Adipose tissue (tissue), 3 donors: ENCODE results near the gene AKR7A3. TPM values are rescaled to one million over a fixed set of nuclear protein-coding genes. Genes with fewer than 3 reads are reported as not detected.
"Not testable (repeated sequence)": the region's sequence is repeated elsewhere in the genome, so short reads cannot be mapped to it uniquely, and the experiment has no call there.

Experiments
- H3K27ac ChIP-seq: one replicate; pipeline ENCODE4 v1.5.1; 2013; ENCODE audit warnings: low read depth, low read length
- WGBS, 3 donors: extraction: QIAGEN DNeasy Blood & Tissue Kit; methylation state at CpG; one replicate each; pipeline ENCODE4 v1.1.7; 2013; 5-methylcytosine and 5-hydroxymethylcytosine counted together
- polyA plus RNA-seq, 3 donors: library from polyadenylated mRNA; stranded (reverse); fragments of 200-250 nt; gene quantifications; one replicate each; pipeline ENCODE4 v1.2.3, GENCODE V29; 2013
- donor health status: healthy with polysubstance abuse.
- donor health status: Bipolar disorder and iron deficiency.
- donor health status: healthy.

AKR7A3 gene
- polyA plus RNA-seq, 3 donors, result 1.0 to 296 (median 29.6) TPM

DNA sequence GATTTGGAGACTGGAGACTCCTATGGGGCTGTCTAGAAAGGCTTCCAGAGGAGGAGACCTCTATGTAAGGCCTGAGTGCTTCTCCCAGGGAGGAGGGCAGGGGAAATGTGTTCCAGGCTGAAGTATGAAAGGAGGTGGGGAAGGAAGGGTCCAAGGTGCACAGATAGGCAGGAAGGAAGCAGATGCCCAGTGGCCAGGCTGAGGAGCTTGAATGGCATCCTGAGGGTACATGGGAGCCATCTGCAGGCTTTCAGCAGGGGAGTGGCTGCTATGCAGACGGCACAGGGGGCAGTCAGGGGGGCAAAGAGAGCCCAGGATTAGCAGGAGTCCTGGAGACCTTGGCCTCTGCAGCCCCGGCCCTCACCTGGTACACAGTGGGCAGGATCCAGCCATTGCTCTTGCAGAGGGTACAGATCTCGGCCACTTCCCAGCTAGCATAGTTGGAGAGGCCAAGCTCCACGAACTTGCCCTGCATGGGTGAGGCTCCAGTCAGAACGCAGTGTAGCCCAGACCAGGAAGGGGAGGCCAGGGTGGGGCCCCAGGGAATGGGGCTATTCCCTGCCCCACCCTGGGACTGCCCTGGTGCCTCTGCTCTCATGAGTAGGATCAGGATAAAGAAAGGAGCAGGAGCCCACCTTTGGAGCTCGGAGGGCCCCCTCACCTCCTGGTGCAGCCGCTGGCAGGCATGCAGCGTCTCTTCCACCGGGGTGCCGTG lies 19.4 kb upstream of the AKR7A3 start:
- WGBS, 3 donors, result 87 to 94% (median 91%) methylated on average over 10 of the region's 10 CpGs
- H3K27ac ChIP-seq, result no peak overlapping the region

DNA sequence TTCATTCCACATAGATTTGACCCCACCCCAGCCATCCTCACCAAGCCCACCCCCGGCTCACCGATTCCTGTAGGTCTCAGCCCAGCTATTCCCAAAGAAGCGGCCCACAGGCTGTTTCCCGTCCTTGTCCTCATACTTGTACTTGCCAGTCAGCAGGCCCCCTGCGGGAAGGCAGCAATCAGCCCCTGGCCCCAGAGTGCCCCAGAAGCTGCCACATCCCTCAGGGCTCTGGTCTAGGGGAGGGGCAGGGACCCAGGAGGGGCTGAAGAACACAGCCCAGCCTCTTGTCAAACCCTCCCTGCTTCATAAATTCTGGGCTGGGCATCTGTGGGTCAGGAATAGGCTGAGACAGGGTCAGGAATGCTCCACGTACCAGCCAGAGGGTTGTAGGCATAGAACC lies 18.4 kb upstream of the AKR7A3 start:
- no peak overlapping the region for H3K27ac ChIP-seq
- 89 to 97% (median 96%) methylated on average over 6 of the region's 6 CpGs for WGBS, 3 donors

DNA sequence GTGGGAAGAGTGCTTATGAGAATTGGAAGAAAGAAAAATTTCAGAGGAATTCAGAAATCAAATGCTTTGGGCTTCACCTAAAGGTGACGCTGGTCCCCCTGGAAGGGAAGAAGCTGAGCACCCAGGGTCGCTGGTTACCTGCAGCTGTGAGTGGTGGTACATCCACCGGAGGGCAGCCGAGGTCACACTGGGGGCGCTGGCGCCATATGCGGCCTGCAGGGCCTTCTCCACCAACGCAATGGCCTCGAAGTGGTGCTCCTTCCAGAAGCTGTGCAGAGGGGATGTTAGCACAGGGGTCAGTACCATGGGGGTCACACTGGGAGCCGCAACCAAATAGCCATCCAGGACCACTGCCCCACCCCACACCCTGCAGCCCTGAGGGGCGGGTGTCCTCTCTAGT lies 17.3 kb upstream of the AKR7A3 start:
- H3K27ac ChIP-seq, result no peak overlapping the region
- WGBS, 3 donors, result 88 to 95% (median 93%) methylated on average over 11 of the region's 11 CpGs

DNA sequence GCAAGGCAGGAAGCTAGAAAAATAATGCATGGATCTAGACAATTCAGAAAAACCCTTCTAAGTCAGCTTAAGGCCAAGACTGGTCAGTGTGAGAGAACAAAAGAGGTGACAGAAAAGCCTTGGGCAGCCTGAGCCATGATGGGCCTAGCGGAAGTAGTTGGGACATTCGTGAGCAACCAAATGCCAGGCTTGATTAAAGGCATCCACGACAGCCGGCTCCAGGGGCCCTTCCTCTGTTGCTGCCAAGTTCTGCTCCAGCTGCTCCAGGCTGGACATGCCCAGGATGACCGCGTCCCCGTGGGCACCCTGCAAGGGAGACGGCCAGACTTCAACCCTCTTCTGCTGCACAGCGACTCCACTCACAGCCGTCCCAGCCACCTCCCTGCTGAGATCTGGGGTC lies 15.5 kb upstream of the AKR7A3 start:
- WGBS, 3 donors, result 92 to 98% (median 94%) methylated on average over 6 to 10 of the region's 10 CpGs
- H3K27ac ChIP-seq, result not testable (repeated sequence)

DNA sequence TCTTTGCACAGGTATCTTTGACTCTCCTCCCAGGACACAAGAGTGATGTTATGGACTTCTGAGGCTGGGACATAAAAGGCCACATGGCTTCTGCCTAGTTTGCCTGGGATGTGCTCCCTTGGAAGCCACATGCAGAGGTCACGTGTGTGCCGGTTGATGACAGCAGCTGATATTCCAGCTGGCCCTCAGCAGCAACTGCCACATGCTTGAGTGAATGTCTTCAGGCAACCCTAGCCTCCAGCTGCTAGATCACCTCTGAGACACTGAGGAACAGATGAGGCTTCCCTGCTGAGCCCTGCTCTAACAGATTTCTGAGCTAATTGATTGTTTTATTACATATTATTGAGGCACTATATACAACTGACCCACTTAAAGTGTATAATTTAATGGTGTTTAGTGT lies 11.6 kb upstream of the AKR7A3 start:
- H3K27ac ChIP-seq, result no peak overlapping the region
- WGBS, 3 donors, result 95 to 100% (median 96%) methylated on average over 2 of the region's 2 CpGs

DNA sequence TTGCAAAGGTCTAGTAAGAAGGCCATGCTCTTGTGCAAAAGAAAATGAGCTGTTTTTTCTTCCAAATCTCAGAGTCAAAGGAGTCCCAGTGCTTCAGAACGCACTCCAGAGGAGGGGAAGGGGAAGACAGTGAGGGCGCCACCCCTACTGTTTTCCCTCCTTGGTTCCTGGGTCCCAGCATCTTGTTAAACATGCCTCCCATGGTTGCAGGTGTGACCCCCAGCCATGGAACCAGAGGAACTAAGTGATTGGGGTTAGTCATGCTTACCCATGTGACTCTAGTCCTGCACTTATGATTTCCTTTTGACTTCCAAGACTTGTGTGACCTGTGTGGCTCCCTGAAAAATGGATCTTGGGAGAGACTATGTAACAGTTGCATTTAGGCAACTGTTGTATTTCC lies 6.1 kb upstream of the AKR7A3 start:
- no peak overlapping the region for H3K27ac ChIP-seq
- 79 to 96% (median 93%) methylated on average over 2 of the region's 2 CpGs for WGBS, 3 donors

DNA sequence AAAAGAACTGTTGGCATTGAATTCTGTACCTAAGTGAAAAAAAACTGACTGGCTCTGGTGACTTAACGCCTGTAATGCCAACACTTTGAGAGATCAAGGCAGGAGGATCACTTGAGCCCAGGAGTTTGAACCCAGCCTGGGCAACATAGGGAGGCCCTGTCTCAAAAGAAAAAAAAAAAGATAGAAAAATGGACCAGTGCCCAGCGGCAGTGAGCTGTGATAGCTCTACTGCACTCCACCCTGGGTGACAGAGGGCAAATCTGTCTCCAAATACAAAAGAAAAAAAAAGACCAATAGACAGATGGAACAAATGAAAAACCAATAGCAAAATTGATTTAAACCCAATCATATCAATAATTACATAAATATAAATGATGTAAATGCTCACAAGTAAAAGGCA lies 674 bp upstream of the AKR7A3 start:
- H3K27ac ChIP-seq, result no peak overlapping the region
- WGBS, 3 donors, result 22 to 55% (median 45%) methylated on average over 2 of the region's 2 CpGs

DNA sequence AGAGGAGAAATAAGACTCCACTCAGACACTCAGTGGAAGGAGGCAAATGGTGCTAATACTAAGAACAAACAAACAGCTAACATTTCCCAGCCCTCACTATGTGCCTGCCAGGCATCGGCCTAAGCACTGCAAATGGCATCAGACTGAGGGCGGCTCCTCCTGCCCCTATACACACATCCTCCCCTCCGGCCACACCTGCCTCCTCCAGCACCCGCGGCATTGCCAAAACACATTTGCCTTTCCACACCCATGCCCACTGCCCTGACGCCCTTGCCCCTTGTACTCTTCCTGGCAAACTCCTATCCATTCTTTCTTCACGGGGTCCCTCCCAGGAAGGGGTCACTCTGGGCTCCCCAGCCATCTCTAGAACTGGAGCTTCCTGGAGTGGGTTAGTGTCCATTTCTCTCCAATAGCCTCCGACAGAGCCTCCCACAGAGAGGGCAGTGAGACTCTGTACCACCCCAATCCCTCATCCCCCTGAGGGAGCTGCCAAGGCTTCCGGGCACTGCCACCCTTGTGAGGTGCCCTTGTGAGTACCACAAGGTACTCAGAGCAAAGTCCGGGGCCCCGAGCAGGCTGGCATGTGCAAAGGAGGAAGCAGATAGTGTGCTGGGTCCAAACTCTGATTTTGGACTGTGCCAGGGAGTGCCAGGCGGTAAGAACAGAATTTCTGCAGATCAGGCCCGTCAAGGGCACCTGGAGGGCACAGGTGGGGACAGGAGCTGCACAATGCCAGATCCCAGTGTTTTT lies 959 bp downstream of the AKR7A3 start:
- WGBS, 3 donors, result 54 to 96% (median 88%) methylated on average over 13 of the region's 13 CpGs
- H3K27ac ChIP-seq, result no peak overlapping the region

DNA sequence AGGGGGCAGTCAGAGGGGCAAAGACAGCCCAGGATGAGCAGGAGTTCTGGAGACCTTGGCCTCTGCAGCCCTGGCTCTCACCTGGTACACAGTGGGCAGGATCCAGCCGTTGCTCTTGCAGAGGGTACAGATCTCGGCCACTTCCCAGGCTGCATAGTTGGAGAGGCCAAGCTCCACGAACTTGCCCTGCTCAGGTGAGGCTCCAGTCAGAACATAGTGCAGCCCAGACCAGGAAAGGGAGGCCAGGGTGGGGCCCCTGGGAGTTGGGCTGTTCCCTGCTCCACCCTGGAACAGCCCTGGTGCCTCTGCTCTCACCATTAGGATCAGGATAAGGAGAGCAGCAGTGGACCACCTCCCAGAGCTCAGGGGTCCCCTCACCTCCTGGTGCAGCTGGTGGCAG lies 2.8 kb downstream of the AKR7A3 start:
- H3K27ac ChIP-seq, result not testable (repeated sequence)

DNA sequence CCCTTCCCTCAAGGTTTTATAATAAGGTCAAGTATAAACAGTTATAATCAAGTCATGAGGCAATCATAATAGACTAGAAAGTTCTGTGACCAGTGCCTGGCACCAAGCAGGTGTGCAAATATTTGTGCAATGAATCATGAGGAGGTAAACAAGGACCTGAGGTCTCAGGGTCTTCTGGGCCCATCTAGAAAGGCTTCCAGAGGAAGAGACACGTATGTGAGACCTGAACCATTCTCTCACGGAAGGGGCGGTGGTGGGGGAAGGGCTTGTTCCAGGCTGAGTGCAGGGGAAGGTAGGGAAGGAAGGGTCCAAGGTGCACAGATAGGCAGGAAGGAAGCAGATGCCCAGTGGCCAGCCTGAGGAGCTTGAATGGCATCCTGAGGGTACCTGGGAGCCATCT lies 3.2 kb downstream of the AKR7A3 start:
- not testable (repeated sequence) for H3K27ac ChIP-seq
- WGBS, 3 donors, result 53 to 100% (median 87%) methylated on average over 2 to 3 of the region's 3 CpGs

More for the DNA sequence above, 2.8 kb downstream of the AKR7A3 start:
- 29 to 97% (median 80%) methylated on average over 3 of the region's 3 CpGs for WGBS, 3 donors

DNA sequence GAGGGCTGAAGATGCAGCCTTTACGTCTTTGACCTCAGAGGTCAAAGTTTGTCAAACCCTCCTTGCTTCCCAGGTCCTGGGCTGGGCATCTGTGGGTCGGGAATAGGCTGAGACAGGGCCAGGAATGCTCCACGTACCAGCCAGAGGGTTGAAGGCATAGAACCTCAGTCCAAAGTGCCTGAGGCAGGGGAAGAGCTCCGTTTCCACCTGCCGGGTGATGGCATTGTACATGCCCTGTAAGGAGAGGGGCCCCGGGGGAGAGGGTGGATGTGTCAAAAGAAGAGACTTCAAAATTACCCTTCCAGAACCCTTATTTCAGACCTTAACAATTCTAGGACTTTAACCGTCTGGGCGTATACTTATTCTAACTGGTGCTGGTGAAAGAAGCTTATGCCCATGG lies 3.7 kb downstream of the AKR7A3 start:
- 83 to 93% (median 89%) methylated on average over 8 of the region's 8 CpGs for WGBS, 3 donors
- H3K27ac ChIP-seq, result no peak overlapping the region

DNA sequence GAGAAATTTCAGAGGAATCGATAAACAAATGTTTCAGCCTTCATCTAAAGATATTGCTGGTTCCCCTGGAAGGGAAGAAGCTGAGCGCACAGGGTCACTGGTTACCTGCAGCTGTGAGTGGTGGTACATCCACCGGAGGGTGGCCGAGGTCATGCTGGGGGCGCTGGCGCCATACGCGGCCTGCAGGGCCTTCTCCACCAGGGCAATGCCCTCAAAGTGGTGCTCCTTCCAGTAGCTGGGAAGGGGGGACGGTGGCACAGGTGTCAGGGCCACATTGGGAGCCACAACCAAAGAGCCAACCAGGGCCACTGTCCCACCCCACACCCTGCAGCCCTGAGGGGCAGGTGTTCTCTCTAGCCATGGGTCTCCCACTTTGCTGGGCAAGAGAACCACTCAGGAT lies 4.7 kb downstream of the AKR7A3 start:
- no peak overlapping the region for H3K27ac ChIP-seq
- 94 to 99% (median 96%) methylated on average over 9 of the region's 9 CpGs for WGBS, 3 donors

DNA sequence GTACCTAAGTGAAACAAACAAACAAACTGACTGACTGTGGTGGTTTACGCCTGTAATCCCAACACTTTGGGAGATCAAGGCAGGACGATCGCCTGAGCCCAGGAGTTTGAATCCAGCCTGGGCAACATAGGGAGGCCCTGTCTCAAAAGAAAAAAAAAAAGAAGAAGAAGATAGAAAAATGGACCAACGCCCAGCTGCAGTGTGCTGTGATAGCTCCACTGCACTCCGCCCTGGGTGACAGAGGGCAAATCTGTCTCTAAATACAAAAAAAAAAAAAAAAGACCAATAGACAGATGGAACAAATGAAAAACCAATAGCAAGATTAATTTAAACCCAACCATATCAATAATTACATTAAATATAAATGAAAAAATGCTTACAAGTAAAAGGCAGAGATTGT lies 13.9 kb downstream of the AKR7A3 start:
- WGBS, 3 donors, result 88 to 96% (median 94%) methylated on average over 5 of the region's 5 CpGs
- no peak overlapping the region for H3K27ac ChIP-seq

DNA sequence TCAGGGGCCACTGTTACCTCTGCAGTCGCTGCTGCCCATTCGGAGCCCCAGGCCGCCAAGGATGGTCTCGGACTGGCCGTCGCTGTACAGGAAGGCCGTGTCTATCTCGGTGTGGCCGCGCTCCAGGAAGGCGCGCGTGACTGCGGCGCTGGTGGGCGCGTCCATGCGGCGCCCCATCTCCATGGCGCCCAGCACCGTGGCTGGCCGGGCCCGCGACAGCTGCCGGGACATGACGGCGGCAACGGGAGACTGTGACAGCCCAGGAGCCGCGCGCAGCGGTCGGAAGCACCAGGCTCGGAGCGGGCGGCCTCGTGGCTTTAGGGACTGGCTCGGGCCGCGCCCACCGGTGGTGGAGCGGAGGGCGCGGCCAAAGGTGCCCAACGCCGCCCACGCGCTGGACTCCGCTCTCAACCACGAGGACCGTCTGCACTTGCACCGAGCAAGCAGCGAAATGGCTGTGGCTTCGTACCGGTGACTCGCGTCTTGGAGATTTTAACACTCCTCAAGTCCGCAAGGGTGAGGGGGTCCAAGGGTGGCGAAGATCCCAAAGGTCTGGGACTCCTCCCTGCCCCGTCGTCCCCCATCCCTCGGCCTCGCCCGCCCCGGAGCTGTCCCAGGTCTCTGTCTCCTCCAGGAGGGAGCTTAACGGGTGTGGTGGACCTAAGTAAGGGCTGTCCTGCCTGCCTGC lies 14.6 kb downstream of the AKR7A3 start:
- 17 to 51% (median 24%) methylated on average over 36 to 58 of the region's 66 CpGs for WGBS, 3 donors
- not testable (repeated sequence) for H3K27ac ChIP-seq

DNA sequence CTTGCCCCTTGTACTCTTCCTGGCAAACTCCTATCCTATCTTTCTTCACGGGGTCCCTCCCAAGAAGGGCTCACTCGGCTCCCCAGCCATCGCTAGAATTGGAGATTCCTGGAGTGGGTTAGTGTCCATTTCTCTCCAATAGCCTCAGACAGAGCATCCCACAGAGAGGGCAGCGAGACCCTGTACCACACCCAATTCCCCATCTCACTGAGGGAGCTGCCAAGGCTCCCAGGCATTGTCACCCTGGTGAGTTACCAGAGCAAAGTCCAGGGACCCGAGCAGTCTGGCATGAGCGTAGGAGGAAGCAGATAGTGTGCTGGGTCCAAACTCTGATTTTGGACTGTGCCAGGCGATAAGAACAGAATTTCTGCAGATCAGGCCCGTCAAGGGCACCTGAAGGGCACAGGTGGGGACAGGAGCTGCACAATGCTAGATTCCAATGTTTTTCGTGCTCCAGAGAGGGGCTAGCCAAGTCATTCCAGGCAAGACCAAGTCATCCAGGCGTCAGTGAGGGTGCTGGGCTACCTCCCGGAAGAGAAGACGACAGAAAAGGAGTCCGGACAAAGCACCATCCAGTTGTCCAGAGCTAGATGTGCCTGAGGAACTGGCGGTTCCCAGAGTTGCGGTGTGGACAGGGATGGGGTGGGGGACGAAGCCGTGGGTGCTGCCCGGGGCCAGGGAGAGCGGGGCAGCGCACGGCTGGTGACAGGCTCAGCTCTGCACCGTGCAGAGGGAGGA lies 15.3 kb downstream of the AKR7A3 start:
- WGBS, 3 donors, result 70 to 87% (median 81%) methylated on average over 22 of the region's 22 CpGs
- H3K27ac ChIP-seq, result no peak overlapping the region

DNA sequence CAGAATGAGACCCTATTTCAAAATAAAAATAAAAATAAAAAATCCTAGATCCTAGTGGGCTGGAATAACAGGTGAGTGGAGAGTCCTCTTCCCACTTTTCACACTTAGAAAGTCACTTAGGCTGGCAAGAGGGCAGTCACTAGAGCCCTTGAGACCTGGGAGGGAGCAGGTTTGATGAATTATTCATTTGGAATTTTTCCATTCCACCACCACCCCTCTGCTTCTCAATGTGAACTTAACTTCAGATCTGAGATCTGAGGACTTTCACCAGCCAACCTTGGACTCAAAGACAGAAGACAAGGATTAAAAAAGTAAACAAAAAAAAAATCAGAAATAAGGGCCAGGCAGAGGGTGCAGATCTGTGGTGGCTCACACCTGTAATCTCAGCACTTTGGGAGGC lies 16.5 kb downstream of the AKR7A3 start:
- no peak overlapping the region for H3K27ac ChIP-seq

DNA sequence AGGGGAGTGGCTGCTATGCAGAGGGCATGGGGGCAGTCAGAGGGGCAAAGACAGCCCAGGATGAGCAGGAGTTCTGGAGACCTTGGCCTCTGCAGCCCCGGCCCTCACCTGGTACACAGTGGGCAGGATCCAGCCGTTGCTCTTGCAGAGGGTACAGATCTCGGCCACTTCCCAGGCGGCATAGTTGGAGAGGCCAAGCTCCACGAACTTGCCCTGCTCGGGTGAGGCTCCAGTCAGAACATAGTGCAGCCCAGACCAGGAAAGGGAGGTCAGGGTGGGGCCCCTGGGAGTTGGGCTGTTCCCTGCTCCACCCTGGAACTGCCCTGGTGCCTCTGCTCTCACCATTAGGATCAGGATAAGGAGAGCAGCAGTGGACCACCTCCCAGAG lies 18.2 kb downstream of the AKR7A3 start:
- not testable (repeated sequence) for H3K27ac ChIP-seq
- 70 to 87% (median 77%) methylated on average over 6 of the region's 6 CpGs for WGBS, 3 donors

DNA sequence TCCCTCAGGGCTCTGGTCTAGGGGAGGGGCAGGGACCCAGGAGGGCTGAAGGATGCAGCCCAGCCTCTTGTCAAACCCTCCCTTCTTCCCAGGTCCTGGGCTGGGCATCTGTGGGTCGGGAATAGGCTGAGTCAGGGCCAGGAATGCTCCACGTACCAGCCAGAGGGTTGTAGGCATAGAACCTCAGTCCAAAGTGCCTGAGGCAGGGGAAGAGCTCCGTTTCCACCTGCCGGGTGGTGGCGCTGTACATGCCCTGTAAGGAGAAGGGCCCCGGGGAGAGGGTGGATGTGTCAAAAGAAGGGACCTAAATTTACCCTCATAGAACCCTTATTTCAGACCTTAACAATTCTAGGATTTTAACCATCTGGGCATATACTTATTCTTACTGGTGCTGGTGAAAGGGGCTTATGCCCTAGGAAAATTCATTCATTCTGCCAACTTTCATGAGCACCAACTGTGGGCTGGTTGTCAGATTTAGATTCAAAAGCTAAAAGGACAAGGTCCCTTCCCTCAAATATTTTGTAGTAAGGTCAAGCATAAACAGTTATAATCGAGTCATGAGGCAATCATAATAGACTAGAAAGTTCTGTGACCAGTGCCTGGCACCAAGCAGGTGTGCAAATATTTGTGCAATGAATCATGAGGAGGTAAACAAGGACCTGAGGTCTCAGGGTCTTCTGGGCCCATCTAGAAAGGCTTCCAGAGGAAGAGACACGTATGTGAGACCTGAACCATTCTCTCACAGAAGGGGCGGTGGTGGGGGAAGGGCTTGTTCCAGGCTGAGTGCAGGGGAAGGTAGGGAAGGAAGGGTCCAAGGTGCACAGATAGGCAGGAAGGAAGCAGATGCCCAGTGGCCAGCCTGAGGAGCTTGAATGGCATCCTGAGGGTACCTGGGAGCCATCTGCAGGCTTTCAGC lies 18.9 kb downstream of the AKR7A3 start:
- WGBS, 3 donors, result 48 to 70% (median 54%) methylated on average over 7 to 9 of the region's 9 CpGs
- H3K27ac ChIP-seq, result not testable (repeated sequence)
